Right atrium auricular region (tissue), 2 donors: ENCODE measurements around the gene ALDH3A1. TPM values are rescaled to one million over a fixed set of nuclear protein-coding genes. Genes with fewer than 3 reads are reported as not detected.

Source experiments
- DNase-seq: peaks from one replicate; pipeline ENCODE4 v3.0.0-alpha.2; 2019; ENCODE audit warnings: low spot score
- H3K27ac ChIP-seq, 2 donors: fragments of 200-600 bp; sonication (generic); 1 replicate in 1 of 2; 2 replicates in 1 of 2; pipeline ENCODE4 v1.5.1; 2016 to 2019
- H3K27me3 ChIP-seq, 2 donors: fragments of 200-600 bp; sonication (generic); one replicate each; pipeline versions ENCODE4 v1.5.1 to v1.6.0; 2017 to 2019
- H3K36me3 ChIP-seq: fragments of 200-600 bp; sonication (generic); one replicate; pipeline ENCODE4 v1.5.1; 2016
- H3K4me1 ChIP-seq, 2 donors: fragments of 200-600 bp; sonication (generic); one replicate each; pipeline versions ENCODE4 v1.5.1 to v1.6.0; 2017 to 2019
- H3K4me3 ChIP-seq, 2 donors: fragments of 200-600 bp; sonication (generic); 1 replicate in 1 of 2; 2 replicates in 1 of 2; pipeline ENCODE4 v1.5.1; 2017 to 2019; ENCODE audit warnings: mild to moderate bottlenecking in 1 of 2, moderate library complexity in 1 of 2
- H3K9me3 ChIP-seq, 2 donors: fragments of 200-600 bp; sonication (generic); one replicate each; pipeline ENCODE4 v1.5.1; 2019
- total RNA-seq, 2 donors: library from RNA; depleted of rRNA; stranded (reverse); fragments of >200 nt; gene quantifications; one replicate each; pipeline ENCODE4 v1.1.0, GENCODE V29; 2016
- TF ChIP-seq, protein P1 (sequence below), 2 donors: fragments of 200-600 bp; sonication (generic); IDR thresholded peaks; one replicate each; pipeline ENCODE4 v1.5.1; 2019; ENCODE audit warnings: antibody characterized with exemption in 2 of 2

ALDH3A1 gene
- total RNA-seq, 2 donors from 2014 or later, result 0.22 to 1.8 TPM

GRCh38 chr17:19724501-19725420 lies 23.3 kb downstream of the ALDH3A1 start:
- Histone ChIP-seq H3K4me1 (peaks cover 0 to 46% of the 10 kb centered on the region in 2 donors), H3K9me3 (no peaks in the 10 kb centered on the region), H3K27ac (peak overlapping the region; percentile 24 to 37), H3K27me3 (no peaks in the 10 kb centered on the region), H3K4me3 (peak overlapping the region in 1 of 2 donors; percentile 26), H3K36me3 (no peaks in the 10 kb centered on the region)
- TF ChIP-seq, protein P1, sequence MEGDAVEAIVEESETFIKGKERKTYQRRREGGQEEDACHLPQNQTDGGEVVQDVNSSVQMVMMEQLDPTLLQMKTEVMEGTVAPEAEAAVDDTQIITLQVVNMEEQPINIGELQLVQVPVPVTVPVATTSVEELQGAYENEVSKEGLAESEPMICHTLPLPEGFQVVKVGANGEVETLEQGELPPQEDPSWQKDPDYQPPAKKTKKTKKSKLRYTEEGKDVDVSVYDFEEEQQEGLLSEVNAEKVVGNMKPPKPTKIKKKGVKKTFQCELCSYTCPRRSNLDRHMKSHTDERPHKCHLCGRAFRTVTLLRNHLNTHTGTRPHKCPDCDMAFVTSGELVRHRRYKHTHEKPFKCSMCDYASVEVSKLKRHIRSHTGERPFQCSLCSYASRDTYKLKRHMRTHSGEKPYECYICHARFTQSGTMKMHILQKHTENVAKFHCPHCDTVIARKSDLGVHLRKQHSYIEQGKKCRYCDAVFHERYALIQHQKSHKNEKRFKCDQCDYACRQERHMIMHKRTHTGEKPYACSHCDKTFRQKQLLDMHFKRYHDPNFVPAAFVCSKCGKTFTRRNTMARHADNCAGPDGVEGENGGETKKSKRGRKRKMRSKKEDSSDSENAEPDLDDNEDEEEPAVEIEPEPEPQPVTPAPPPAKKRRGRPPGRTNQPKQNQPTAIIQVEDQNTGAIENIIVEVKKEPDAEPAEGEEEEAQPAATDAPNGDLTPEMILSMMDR (IDR thresholded peaks at IDR 0.05), result no peak
- peak; percentile 69 for DNase-seq

GRCh38 chr17:19723964-19724363 lies 24.1 kb downstream of the ALDH3A1 start:
- DNase-seq, result no peak
- H3K36me3 ChIP-seq, result no peaks in the 10 kb centered on the region
- H3K9me3 ChIP-seq, result no peaks in the 10 kb centered on the region
- peaks cover 0 to 40% of the 10 kb centered on the region in 2 donors for H3K4me1 ChIP-seq
- TF ChIP-seq, protein P1 (IDR thresholded peaks at IDR 0.05), result no peak
- peak overlapping the region in 1 of 2 donors; percentile 37 for H3K27ac ChIP-seq
- H3K4me3 ChIP-seq, result no peak overlapping the region
- H3K27me3 ChIP-seq, result no peaks in the 10 kb centered on the region

DNA sequence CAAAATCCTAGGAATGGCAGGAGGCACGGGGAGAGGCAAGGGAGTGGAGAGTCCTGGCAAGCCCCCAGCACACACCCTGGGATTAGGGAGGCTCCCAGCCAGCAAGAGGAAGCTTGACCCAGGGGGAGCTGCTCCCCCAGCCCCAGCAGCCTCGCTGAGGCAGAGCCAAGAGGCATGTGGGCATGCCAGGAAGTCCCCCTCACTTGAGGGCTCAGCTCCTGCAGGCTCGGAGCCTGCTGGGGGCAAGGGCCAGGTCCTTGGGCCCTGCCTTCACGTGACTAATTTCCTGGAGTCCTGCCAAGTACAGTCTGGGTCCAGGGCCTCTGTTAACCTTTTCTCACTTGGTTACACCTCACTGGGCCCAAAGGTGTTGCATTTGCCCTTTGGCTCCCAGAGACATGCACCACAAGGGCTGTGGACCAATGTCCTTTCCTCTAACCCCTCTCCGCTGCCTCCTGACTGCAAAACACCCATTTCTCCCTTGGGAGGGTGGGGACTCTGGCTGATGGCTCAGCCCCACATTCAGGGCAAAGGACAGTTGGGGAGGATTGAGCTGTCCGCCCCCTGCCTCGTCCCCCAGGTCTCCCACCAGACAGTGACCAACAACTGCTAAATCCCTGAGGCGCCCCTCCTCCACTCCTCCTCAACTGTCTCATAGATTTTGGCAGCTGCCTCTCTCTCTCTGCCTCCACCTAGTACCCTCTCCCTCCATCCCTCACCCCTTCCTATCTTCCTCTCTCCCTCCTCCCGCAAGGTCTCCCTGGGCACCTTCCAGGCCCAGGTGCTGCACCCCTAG lies 27.3 kb downstream of the ALDH3A1 start:
- no peak overlapping the region for H3K27ac ChIP-seq

GRCh38 chr17:19720210-19720475 lies 28.0 kb downstream of the ALDH3A1 start:
- Histone ChIP-seq H3K9me3 (no peaks in the 10 kb centered on the region), H3K4me1 (peaks cover 0 to 10% of the 10 kb centered on the region in 2 donors), H3K27ac (no peak overlapping the region), H3K27me3 (no peaks in the 10 kb centered on the region), H3K4me3 (no peak overlapping the region), H3K36me3 (no peaks in the 10 kb centered on the region)
- DNase-seq, result no peak
- TF ChIP-seq, protein P1 (IDR thresholded peaks at IDR 0.05), result no peak

More for the DNA sequence above, 27.3 kb downstream of the ALDH3A1 start:
- DNase-seq, result no peak
- peaks cover 0 to 10% of the 10 kb centered on the region in 2 donors for H3K4me1 ChIP-seq
- TF ChIP-seq, protein P1 (IDR thresholded peaks at IDR 0.05), result no peak
- H3K4me3 ChIP-seq, result no peak overlapping the region
- no peaks in the 10 kb centered on the region for H3K27me3 ChIP-seq
- H3K9me3 ChIP-seq, result no peaks in the 10 kb centered on the region
- H3K36me3 ChIP-seq, result no peaks in the 10 kb centered on the region

- H3K9me3 ChIP-seq, result no peaks in the 10 kb centered on the region
- peaks cover 0 to 10% of the 10 kb centered on the region in 2 donors for H3K4me1 ChIP-seq
- H3K4me3 ChIP-seq, result no peak overlapping the region
- TF ChIP-seq, protein P1 (IDR thresholded peaks at IDR 0.05), result no peak
- no peaks in the 10 kb centered on the region for H3K27me3 ChIP-seq
- no peaks in the 10 kb centered on the region for H3K36me3 ChIP-seq
- no peak overlapping the region for H3K27ac ChIP-seq
- DNase-seq, result no peak
These were observed 28.5 kb downstream of the ALDH3A1 start for GRCh38 chr17:19719355-19720209.
